IMR-90 (cell line): ENCODE results near the gene CAMK2B. TPM values are rescaled to one million over a fixed set of nuclear protein-coding genes. Genes with fewer than 3 reads are reported as not detected.

ENCODE experiments used
- ATAC-seq: fragments of 200-7000 bp; cut with Tn5 transposase; 2 replicates; pipeline ENCODE4 v1.9.1; 2020; ENCODE audit warnings: low read depth, mild to moderate bottlenecking, moderate library complexity
- BruUV-seq: library from RNA; stranded (reverse); fragments of 400-500 nt; replicated peaks from 2 replicates; lab custom pipeline; 2021; lab: Mats Ljungman, UMichigan
- CTCF ChIA-PET: fragments of 300-600 bp; formaldehyde crosslinking; extraction: SDS; loops from one replicate; lab custom pipeline; 2021; ENCODE audit warnings: antibody characterized with exemption; lab: Yijun Ruan, JAX
- POLR2A ChIA-PET: fragments of 300-600 bp; sonication (Branson Sonifier 250); formaldehyde crosslinking; loops from one replicate; lab custom pipeline; 2022; ENCODE audit warnings: antibody characterized with exemption; ENCODE audit not compliant: unreplicated experiment; lab: Charles Lee
- DNase-seq: peaks from one replicate; pipeline ENCODE4 v3.0.0; 2013
- H2AFZ ChIP-seq: replicated peaks from 2 replicates; pipeline ENCODE3; 2013; ENCODE audit warnings: low read length, mild to moderate bottlenecking; ENCODE audit not compliant: poor library complexity
- H2AK5ac ChIP-seq: 2 replicates; pipeline ENCODE4 v1.6.1; 2013; ENCODE audit warnings: low read depth, low read length, inconsistent platforms
- H2AK9ac ChIP-seq: replicated peaks from 2 replicates; pipeline ENCODE3; 2013; ENCODE audit warnings: mild to moderate bottlenecking, low read depth, low read length, moderate library complexity; ENCODE audit not compliant: poor library complexity
- H2BK120ac ChIP-seq: 2 replicates; pipeline ENCODE4 v1.6.1; 2013; ENCODE audit warnings: low read depth, low read length, inconsistent platforms
- H2BK15ac ChIP-seq: 3 replicates; pipeline ENCODE4 v1.6.1; 2013; ENCODE audit warnings: low read depth, low read length, inconsistent platforms
- H2BK20ac ChIP-seq: 2 replicates; pipeline ENCODE4 v1.6.1; 2013; ENCODE audit warnings: low read depth, mild to moderate bottlenecking, inconsistent platforms, low read length, moderate library complexity
- H2BK5ac ChIP-seq: 2 replicates; pipeline ENCODE4 v1.6.1; 2013; ENCODE audit warnings: mild to moderate bottlenecking, low read depth, low read length, inconsistent platforms; ENCODE audit not compliant: poor library complexity, severe bottlenecking
- H3K14ac ChIP-seq: replicated peaks from 2 replicates; pipeline ENCODE4 v1.6.1; 2013; ENCODE audit warnings: low read depth, low read length, inconsistent platforms
- H3K18ac ChIP-seq: 2 replicates; pipeline ENCODE4 v1.6.1; 2013; ENCODE audit warnings: low read depth, low read length, control low read depth
- H3K23ac ChIP-seq: 2 replicates; pipeline ENCODE4 v1.6.1; 2013; ENCODE audit warnings: low read depth, low read length, inconsistent platforms
- H3K27ac ChIP-seq: 2 replicates; pipeline ENCODE4 v1.5.1; 2013; ENCODE audit warnings: mild to moderate bottlenecking, control low read depth, low read length; ENCODE audit not compliant: insufficient read depth
- H3K27me3 ChIP-seq: 2 replicates; pipeline ENCODE4 v1.6.1; 2013; ENCODE audit warnings: low read length; ENCODE audit not compliant: control insufficient read depth, insufficient read depth
- H3K36me3 ChIP-seq: 2 replicates; pipeline ENCODE4 v1.6.1; 2013; ENCODE audit warnings: low read length, mixed read lengths; ENCODE audit not compliant: control insufficient read depth, insufficient read depth
- H3K4ac ChIP-seq: 2 replicates; pipeline ENCODE4 v1.6.1; 2013; ENCODE audit warnings: low read depth, low read length, inconsistent platforms
- H3K4me1 ChIP-seq: 2 replicates; pipeline ENCODE4 v1.6.1; 2013; ENCODE audit warnings: low read length, mixed read lengths; ENCODE audit not compliant: control insufficient read depth, insufficient read depth
- H3K4me2 ChIP-seq: 2 replicates; pipeline ENCODE4 v1.6.1; 2013; ENCODE audit warnings: low read depth, mild to moderate bottlenecking, control low read depth, low read length, moderate library complexity
- H3K4me3 ChIP-seq: 2 replicates; pipeline ENCODE4 v1.5.1; 2013; ENCODE audit warnings: low read depth, mild to moderate bottlenecking, control low read depth, low read length, moderate library complexity; ENCODE audit not compliant: insufficient read depth
- H3K56ac ChIP-seq: 2 replicates; pipeline ENCODE4 v1.6.1; 2013; ENCODE audit warnings: low read length, inconsistent platforms; ENCODE audit not compliant: insufficient read depth; ENCODE audit errors: extremely low read depth
- H3K79me1 ChIP-seq, 2 experiments: 2 replicates each; pipeline ENCODE4 v1.6.1; 2013; ENCODE audit warnings: low read length in 2 of 2, inconsistent platforms in 1 of 2, low read depth in 1 of 2
- H3K9ac ChIP-seq: 2 replicates; pipeline ENCODE4 v1.6.1; 2013; ENCODE audit warnings: low read depth, low read length, control low read depth
- H3K9me1 ChIP-seq: 2 replicates; pipeline ENCODE4 v1.6.1; 2013; ENCODE audit warnings: low read length, inconsistent platforms; ENCODE audit not compliant: insufficient read depth
- H3K9me3 ChIP-seq: 2 replicates; pipeline ENCODE4 v1.6.1; 2013; ENCODE audit warnings: low read length; ENCODE audit not compliant: control insufficient read depth, insufficient read depth
- H4K20me1 ChIP-seq: 2 replicates; pipeline ENCODE4 v1.6.1; 2013; ENCODE audit warnings: low read length, inconsistent platforms; ENCODE audit not compliant: insufficient read depth
- H4K5ac ChIP-seq: 2 replicates; pipeline ENCODE4 v1.6.1; 2013; ENCODE audit warnings: mild to moderate bottlenecking, low read depth, low read length, control low read depth
- H4K8ac ChIP-seq, 2 experiments: 2 replicates each; pipeline ENCODE4 v1.6.1; 2013; ENCODE audit warnings: low read depth in 2 of 2, low read length in 2 of 2, control low read depth in 1 of 2, inconsistent platforms in 1 of 2
- H4K91ac ChIP-seq: 2 replicates; pipeline ENCODE4 v1.6.1; 2013; ENCODE audit warnings: low read depth, low read length, inconsistent platforms; ENCODE audit not compliant: insufficient read depth
- BHLHE40 ChIP-seq: fragments of 150-350 bp; IDR thresholded peaks from 2 replicates; pipeline ENCODE4 v1.6.1; 2016; ENCODE audit warnings: mild to moderate bottlenecking, low read depth, low read length
- CEBPB ChIP-seq: IDR thresholded peaks from 2 replicates; pipeline ENCODE4 v1.6.1; 2012; ENCODE audit warnings: low read depth, low read length, improper control_type of control experiment
- CHD1 ChIP-seq: IDR thresholded peaks from 2 replicates; pipeline ENCODE4 v1.6.1; 2012; ENCODE audit warnings: low read depth, low read length, improper control_type of control experiment
- CTCF ChIP-seq: conservative IDR thresholded peaks from 2 replicates; pipeline ENCODE4 v1.5.1; 2012; ENCODE audit warnings: mild to moderate bottlenecking, low read depth, low read length, improper control_type of control experiment
- ELK1 ChIP-seq: fragments of 150-350 bp; IDR thresholded peaks from 2 replicates; pipeline ENCODE4 v1.6.1; 2016; ENCODE audit warnings: low read depth, mild to moderate bottlenecking, low read length, moderate library complexity, borderline replicate concordance
- FOS ChIP-seq: fragments of 150-350 bp; IDR thresholded peaks from 2 replicates; pipeline ENCODE4 v1.6.1; 2016; ENCODE audit warnings: low read depth, low read length
- MAFK ChIP-seq: IDR thresholded peaks from 2 replicates; pipeline ENCODE4 v1.6.1; 2012; ENCODE audit warnings: low read depth, low read length, improper control_type of control experiment
- MAZ ChIP-seq: IDR thresholded peaks from 2 replicates; pipeline ENCODE4 v1.6.1; 2012; ENCODE audit warnings: low read depth, mild to moderate bottlenecking, low read length, improper control_type of control experiment, moderate library complexity, borderline replicate concordance
- MXI1 ChIP-seq: IDR thresholded peaks from 2 replicates; pipeline ENCODE4 v1.6.1; 2012; ENCODE audit warnings: low read depth, mild to moderate bottlenecking, low read length, moderate library complexity, borderline replicate concordance
- NFE2L2 ChIP-seq: fragments of 150-350 bp; IDR thresholded peaks from 2 replicates; pipeline ENCODE4 v1.6.1; 2016; ENCODE audit warnings: low read depth, mild to moderate bottlenecking, low read length
- POLR2A ChIP-seq: IDR thresholded peaks from 2 replicates; pipeline ENCODE4 v1.6.1; 2012; ENCODE audit warnings: mild to moderate bottlenecking, low read depth, low read length
- RAD21 ChIP-seq: IDR thresholded peaks from 2 replicates; pipeline ENCODE4 v1.6.1; 2012; ENCODE audit warnings: low read length, improper control_type of control experiment
- RCOR1 ChIP-seq: IDR thresholded peaks from 2 replicates; pipeline ENCODE4 v1.6.1; 2012; ENCODE audit warnings: mild to moderate bottlenecking, low read length, improper control_type of control experiment; ENCODE audit not compliant: insufficient replicate concordance
- RFX5 ChIP-seq: IDR thresholded peaks from 2 replicates; pipeline ENCODE4 v1.8.0; 2012; ENCODE audit warnings: low read depth, mild to moderate bottlenecking, low read length, moderate library complexity
- SMC3 ChIP-seq: fragments of 150-350 bp; IDR thresholded peaks from 2 replicates; pipeline ENCODE4 v1.6.1; 2016; ENCODE audit warnings: low read depth, mild to moderate bottlenecking, antibody characterized with exemption, low read length, moderate library complexity
- USF2 ChIP-seq: fragments of 150-350 bp; IDR thresholded peaks from 2 replicates; pipeline ENCODE4 v1.6.1; 2017; ENCODE audit warnings: mild to moderate bottlenecking, antibody characterized with exemption, low read length, low read depth
- whole genome bisulfite sequencing, 2 experiments: methylation state at CpG; one replicate each; pipeline versions ENCODE4 v1.1.5 to v1.1.7; 2013; ENCODE audit warnings: missing lambda C conversion rate in 2 of 2; ENCODE audit not compliant: insufficient read length in 1 of 2; ENCODE audit errors: extremely low coverage in 2 of 2; 5-methylcytosine and 5-hydroxymethylcytosine counted together
- dilution Hi-C: fragments of 300-500 bp; cut with HindIII; formaldehyde crosslinking; loops from one replicate; pipeline ENCODE4 v1.14.3; 2018; ENCODE audit warnings: low sequenced_read_pairs; ENCODE audit not compliant: unreplicated experiment
- in situ Hi-C: fragments of 300-500 bp; cut with MboI; formaldehyde crosslinking; loops from 3 replicates; pipeline ENCODE4 v1.14.3; 2019; ENCODE audit warnings: low sequenced_read_pairs, inconsistent platforms, mixed read lengths
- intact Hi-C: fragments of 100-400 bp; cut with micrococcal nuclease; formaldehyde crosslinking; loops from 2 replicates; pipeline ENCODE4 v1.10.0; 2022
- polyA plus RNA-seq, 3 experiments: library from polyadenylated mRNA; depleted of rRNA; stranded (reverse); fragments of >200 nt; gene quantifications; 2 replicates each; pipeline ENCODE4 v1.2.3, GENCODE V29; 2012; ENCODE audit warnings: low replicate concordance in 1 of 3
- total RNA-seq: library from RNA; depleted of rRNA; stranded (reverse); fragments of >200 nt; gene quantifications from 2 replicates; pipeline ENCODE4 v1.2.3, GENCODE V29; 2012

The CAMK2B gene
- total and polyA plus RNA-seq, 2 of the 4 experiments (the other 2 are of a cell fraction) = 0.18 to 0.36 TPM

GRCh38 chr7:44232396-44232795 is 93.0 kb downstream of the CAMK2B start:
- no TSS peak for BruUV-seq
- no peak for ATAC-seq
- H3K14ac ChIP-seq = no peak overlapping the region

More at GRCh38 chr7:44232396-44232795, 93.0 kb downstream of the CAMK2B start:
- Histone ChIP-seq H4K5ac (no peak overlapping the region), H3K27me3 (peaks cover 40% of the 10 kb centered on the region), H2AFZ (no peak overlapping the region), H4K8ac (no peak overlapping the region), H3K4me3 (no peak overlapping the region), H4K20me1 (no peaks in the 10 kb centered on the region), H3K36me3 (no peaks in the 10 kb centered on the region), H3K9me3 (no peaks in the 10 kb centered on the region), H2BK120ac (no peak overlapping the region), H2AK5ac (no peak overlapping the region), H3K56ac (no peak overlapping the region), H2BK20ac (no peak overlapping the region), H2AK9ac (peak overlapping the region; percentile 28), H3K27ac (no peak overlapping the region), H3K18ac (no peak overlapping the region), H2BK15ac (no peak overlapping the region), H3K4me2 (no peak overlapping the region), H3K9ac (no peak overlapping the region), H3K9me1 (no peaks in the 10 kb centered on the region), H2BK5ac (no peak overlapping the region), H3K4ac (no peak overlapping the region), H3K79me1 (no peaks in the 10 kb centered on the region), H3K4me1 (no peaks in the 10 kb centered on the region), H3K23ac (no peak overlapping the region), H4K91ac (no peak overlapping the region)
- CTCF ChIA-PET = no interaction called here
- no CpG with 5 or more reads among the region's 13 CpGs for WGBS, 2 experiments
- dilution Hi-C loops (no loop called here), in situ Hi-C loops (no loop called here), intact Hi-C loops (no loop called here)
- DNase-seq = no peak
- POLR2A ChIA-PET = no interaction called here
- no peak for TF ChIP-seq NFE2L2
- no peak for TF ChIP-seq ELK1
- no peak for TF ChIP-seq RAD21
- TF ChIP-seq CTCF = no peak
- TF ChIP-seq CEBPB = no peak
- no peak for TF ChIP-seq USF2
- TF ChIP-seq MAZ = no peak
- TF ChIP-seq POLR2A = no peak
- TF ChIP-seq CHD1 = no peak
- no peak for TF ChIP-seq RCOR1
- TF ChIP-seq MAFK = no peak
- no peak for TF ChIP-seq BHLHE40
- TF ChIP-seq RFX5 = no peak
- no peak for TF ChIP-seq SMC3
- no peak for TF ChIP-seq FOS
- TF ChIP-seq MXI1 = no peak
